HG02885 (cell line): ENCODE data around the gene CCL4.
"Not testable (repeated sequence)": the region's sequence is repeated elsewhere in the genome, so short reads cannot be mapped to it uniquely, and the experiment has no call there.

ENCODE experiments used
- ATAC-seq: cut with Tn5 transposase; IDR thresholded peaks from one replicate; pipeline ENCODE4 v1.9.1; 2021; ENCODE audit warnings: mild to moderate bottlenecking; ENCODE audit not compliant: unreplicated experiment, poor library complexity

Gene CCL4

DNA sequence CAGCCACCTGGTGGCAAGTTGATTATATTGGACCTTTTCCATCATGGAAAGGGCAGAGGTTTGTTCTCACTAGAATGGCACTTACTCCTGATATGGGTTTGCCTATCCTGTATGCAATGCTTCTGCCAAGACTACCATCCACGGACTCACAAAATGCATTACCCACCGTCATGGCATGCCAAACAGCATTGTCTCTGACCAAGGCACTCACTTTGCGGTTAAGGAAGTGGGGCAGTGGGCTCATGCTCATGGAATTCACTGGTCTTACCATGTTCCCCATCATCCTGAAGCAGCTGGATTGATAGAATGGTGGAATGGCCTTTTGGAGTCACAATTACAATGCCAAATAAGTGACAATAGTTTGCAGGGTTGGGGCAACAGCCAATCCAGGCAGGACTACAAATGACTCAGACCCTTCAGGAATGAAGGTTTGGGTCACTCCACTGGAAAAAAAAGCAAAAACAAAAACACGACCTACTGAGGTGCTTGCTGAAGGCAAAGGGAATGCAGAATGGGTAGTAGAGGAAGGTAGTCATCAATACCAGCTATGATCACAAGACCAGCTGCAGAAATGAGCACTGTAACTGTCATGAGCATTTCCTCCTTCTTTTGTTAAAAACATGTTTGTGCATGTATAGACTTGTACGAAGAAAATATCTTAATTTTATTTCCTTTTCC, 11.5 kb downstream of the CCL4 start:
- ATAC-seq, result not testable (repeated sequence)

DNA sequence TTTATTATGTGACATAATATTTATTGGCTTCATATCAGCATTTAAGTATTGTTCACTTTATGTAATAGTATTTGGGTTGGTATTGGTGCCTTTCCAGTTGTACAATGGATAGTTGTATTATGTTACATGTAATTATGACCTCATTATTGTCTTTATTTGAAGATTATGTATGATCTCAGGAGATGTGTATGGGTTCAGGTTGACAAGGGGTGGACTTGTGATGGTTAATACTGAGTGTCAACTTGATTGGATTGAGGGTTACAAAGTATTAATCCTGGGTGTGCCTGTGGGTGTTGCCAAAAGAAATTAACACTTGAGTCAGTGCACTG, 12.0 kb downstream of the CCL4 start:
- ATAC-seq, result not testable (repeated sequence)

GRCh38 chr17:36117505-36118382, 14.1 kb downstream of the CCL4 start:
- no peak for ATAC-seq

DNA sequence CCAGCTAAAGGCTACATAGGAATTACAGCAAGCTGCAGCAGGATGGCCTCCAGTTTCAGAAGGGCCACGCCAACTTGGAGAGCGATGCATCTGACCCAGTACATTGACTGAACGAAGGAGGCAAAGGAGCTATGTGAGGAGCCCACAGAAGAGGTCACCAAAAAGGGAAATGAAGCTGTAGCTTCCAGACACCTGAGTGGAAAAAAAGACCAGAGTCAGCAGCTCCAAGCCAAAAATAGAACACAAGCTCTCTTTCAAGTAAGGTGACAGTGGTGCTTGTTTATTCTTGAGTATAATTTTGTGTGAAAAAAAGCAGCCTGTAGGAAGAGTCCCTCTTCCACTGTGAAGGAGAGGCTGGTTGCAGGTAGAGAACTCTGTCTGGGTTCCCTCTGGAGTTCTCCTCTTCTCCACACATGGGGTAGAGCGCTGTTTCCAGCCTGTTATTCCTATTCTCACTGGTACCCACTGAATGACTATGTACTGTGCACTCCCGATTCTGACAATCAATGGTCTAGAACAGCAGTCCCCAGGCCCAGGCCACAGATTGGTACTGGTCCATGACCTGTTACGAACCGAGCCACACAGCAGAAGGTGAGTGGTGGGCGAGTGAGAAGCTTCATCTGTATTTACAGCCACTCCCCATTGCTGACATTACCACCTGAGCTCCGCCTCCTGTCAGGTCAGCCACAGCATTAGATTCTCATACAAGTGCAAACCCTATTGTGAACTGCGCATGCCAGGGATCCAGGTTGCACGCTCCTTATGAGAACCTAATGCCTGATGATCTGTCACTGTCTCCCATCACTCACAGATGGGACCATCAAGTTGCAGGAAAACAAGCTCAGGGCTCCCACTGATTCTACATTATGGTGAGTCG, 15.1 kb downstream of the CCL4 start:
- ATAC-seq, result no peak

- no peak for ATAC-seq
Observed at GRCh38 chr17:36120221-36120620, 16.6 kb downstream of the CCL4 start.

DNA sequence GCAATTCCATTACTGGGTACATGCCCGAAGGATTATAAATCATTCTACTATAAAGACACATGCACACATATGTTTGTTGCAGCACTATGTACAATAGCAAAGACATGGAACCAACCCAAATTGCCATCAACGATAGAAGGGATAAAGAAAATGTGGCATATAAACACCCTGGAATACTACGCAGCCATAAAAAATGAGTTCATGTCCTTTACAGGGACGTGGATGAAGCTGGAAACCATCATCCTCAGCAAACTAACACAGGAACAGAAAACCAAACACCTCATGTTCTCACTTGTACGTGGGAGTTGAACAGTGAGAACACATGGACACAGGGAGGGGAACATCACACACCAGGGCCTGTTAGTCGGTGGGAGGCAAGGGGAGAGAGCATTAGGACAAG, 17.5 kb downstream of the CCL4 start:
- ATAC-seq, result not testable (repeated sequence)

DNA sequence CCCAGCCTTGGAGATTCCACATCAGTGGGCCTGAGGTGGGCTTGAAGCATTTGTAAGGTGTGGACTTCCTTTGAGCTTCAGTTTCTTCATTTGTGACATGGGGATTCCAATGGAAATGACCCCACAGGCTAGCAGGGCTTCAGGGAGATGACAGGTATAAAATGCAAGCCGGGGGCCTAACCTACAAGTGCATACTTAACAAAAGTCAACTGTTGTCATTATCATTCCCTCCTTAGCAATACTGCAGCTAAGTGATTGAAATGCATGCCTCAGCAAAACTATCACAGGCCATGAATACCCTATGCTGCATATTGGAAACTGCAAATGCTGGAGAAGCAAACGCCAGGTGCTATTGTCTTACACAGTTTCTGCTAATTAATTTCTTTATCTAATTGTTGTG, 19.8 kb downstream of the CCL4 start:
- ATAC-seq, result no peak

DNA sequence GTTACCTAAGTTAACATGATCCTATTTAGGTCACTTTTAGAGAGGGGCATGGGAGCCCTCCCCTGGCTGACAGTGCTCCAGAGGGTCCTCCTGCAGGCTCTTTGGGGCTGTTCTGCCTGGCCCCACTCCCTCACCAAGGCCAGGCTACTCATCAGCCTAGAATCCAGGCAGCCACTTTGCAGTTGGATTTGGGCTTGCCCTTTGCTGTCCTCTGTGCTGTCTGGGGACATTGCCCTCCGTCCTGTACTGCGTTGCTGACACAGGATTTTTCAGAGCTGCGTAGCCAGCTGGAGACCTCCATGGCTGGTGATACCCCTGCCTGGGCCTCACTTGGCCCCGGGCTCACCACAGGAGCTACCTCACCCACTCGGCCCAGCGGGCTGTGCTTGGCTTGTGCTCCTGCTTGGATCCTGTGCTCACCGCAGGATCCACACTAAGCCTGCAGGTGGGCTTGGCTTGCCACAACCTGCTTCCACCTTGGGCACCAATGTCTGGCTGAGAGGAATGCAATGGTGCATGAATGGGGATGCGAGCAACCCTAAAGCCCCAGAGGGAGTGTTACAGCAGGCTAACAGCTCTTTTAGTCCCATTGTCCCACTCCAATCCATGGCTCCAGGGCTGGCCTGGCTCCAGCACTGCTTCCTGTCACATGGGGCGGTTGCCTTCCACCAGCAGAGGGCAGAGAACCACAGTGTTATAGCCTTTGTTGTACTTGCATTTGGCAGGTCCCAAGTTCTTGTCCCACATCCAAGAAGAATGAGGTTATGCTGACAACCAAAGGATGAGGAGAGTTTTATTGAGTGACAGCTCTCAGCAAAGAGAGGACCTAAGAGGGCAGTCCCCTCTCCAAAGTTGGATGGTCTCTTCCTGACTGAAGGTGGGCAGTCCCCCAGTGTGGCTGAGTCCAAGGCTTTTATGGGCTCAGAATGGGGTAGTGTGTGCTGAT, 21.5 kb downstream of the CCL4 start:
- no peak for ATAC-seq

- ATAC-seq, result peak; percentile 40
Observed at GRCh38 chr17:36127199-36127893, 23.7 kb downstream of the CCL4 start.

DNA sequence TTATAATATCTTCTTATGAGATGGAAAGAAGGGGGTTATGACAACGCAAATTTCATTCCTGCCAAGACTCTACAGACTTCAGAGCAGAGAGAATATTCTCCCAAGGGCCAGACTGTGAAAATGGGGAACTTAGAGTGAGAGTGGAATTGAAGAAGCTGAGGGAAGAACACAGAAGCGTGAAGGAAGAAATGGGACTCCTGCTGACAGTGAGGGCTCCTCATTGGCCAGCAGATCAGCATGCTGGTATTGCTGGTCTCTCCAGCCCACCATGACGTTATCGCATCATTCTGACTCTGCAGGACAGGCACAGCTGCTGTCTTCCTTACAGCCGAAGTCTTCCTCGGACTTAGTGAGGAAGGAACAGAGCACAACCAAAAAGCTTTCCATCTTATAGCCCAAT, 24.3 kb downstream of the CCL4 start:
- ATAC-seq, result no peak

DNA sequence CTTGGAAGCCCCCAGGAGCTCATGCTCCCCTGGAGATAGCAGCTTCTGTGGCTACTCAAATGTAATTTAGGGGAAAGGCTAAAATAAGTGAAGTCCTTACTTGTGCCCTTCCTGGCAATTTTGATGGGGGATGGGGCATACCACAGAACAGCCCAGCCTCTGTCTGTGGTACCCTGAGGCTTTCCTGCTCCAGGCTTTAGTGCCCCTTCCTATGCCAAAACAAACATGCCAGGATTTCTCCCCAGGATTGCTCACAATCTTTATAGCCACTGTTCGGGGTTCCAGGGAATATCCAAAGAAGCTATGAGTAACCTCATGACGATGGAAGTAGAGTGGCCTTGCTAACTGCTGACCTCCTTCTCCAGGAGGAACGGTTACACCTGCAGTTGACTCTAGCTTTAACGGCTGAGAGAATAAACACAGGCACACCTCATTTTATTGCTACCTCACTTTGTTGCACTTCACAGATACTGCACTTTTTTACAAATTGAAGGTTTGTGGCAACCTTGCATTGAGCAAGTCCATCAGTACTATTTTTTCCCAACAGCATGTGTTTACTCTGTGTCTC, 24.9 kb downstream of the CCL4 start:
- ATAC-seq, result no peak

- no peak for ATAC-seq
Observed at GRCh38 chr17:36129616-36130015, 26.0 kb downstream of the CCL4 start.

DNA sequence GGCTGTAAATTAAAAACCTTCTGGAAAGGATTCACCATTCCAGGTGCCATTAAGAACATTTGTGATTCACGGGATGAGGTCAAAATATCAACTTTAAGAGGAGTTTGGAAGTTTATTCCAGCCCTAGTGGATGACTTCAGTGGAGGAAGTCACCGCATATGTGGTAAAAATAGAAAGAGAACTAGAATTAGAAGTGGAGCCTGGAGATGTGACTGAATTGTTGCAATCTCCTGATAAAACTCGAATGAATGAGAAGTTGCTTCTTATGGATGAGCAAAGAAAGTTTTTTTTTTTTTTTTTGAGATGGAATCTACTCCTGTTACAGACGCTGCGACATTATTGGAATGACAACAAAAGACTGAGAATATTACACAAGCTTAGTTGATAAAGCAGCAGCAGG, 26.7 kb downstream of the CCL4 start:
- no peak for ATAC-seq

DNA sequence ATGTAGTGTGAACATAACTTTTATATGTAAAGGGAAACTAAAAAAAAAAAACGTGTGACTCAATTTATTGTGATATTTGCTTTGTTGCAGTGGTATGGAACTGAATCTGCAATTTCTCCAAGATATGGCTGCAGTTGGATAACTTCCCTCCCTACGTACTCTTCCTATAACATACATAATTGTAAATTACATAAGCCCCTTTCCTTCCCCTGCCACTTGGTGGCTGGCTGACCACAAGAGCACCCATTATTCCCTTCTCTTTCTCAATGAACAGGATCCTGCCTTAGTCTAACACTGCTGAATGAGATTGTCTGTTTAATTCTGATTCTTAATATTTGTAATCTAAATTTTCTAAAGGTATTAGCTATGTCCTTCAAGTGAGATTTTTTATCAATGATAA, 27.8 kb downstream of the CCL4 start:
- ATAC-seq, result no peak

DNA sequence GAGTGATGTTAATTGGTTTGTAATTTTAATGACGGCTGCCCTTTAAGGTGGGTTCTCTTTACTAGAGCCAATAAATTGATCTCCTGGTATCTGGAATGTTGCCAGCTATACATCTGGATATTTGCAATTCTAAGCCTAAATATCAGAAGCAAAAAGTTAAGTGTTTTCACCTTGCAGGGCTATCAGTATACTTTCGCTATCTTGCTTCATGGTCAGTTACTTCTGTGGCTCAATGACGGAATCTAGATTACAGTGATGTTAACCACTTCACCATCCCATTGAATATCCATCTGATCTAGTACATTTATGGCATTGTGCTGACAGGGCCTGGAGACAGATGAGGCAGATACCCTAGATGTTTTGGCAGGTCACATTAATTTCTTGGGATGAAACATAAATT, 28.3 kb downstream of the CCL4 start:
- ATAC-seq, result no peak

GRCh38 chr17:36132421-36132831, 28.8 kb downstream of the CCL4 start:
- ATAC-seq, result no peak

- ATAC-seq, result no peak
Observed at GRCh38 chr17:36133602-36134236, 30.1 kb downstream of the CCL4 start.

- ATAC-seq, result no peak
Observed at GRCh38 chr17:36135465-36135864, 31.8 kb downstream of the CCL4 start.
